Sciatic nerve (tissue), 2 donors: ENCODE measurements around the gene PDGFA. TPM values are rescaled to one million over a fixed set of nuclear protein-coding genes. Genes with fewer than 3 reads are reported as not detected.

Experiments used
- ATAC-seq: fragments of 200-7000 bp; cut with Tn5 transposase; one replicate; pipeline ENCODE4 v1.9.1; 2020; ENCODE audit warnings: mild to moderate bottlenecking, moderate library complexity
- DNase-seq: peaks from one replicate; pipeline ENCODE4 v3.0.0-alpha.2; 2020; ENCODE audit warnings: low spot score
- intact Hi-C: fragments of 100-400 bp; cut with DNase I; formaldehyde crosslinking; loops from one replicate; pipeline ENCODE4 v1.14.2; 2022
- total RNA-seq: library from RNA; stranded (reverse); fragmentation: NEBNext Ultra II Directional; extraction: Animal tissue kit (Norgen Biotek cat#: 25700); gene quantifications from one replicate; pipeline ENCODE4 v1.2.1, GENCODE V29; 2021
- donor health status: DM: no; HTN: no; CAD: no.
- donor health status: DM: no; HTN: no; CAD: no.

The PDGFA gene
- total RNA-seq, 1 donor from 2014 or later: 36.5 TPM

DNA sequence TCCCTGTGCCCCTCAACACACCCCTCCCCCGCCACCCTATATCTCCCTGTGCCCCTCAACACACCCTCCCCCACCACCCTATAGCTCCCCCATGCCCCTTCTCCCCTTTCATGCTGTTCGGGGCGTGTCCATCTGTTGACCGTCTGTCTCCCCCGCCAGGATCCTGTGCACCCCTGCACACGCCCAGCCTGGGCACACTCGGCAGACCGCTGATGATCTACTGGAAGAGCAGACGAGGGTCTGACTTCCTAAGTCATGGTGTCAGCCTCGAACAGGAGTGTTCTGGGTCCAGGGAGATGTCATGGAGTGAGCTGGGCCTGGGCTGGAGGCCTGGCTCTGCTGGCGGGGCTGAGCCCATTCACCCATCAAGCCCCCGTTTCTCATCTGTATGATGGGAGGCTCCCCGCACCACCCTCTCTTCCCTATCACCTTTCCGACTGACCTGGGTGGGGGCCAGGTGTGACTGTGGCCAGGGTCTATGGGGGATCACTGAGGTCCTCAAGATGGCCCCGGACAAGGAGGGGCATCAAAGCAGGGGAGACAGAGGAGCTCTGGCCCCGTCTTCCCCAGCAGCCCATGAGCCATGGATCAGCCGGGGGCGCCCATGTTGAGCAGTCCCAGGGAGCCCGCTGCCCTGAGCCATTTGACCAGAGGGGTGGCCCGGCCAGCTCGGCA lies 48.3 kb downstream of the PDGFA start:
- intact Hi-C loops: loop anchor here (5.0 kb wide), 1 partner anchor 1581 kb away; no protein-coding TSS in a partner anchor
- ATAC-seq (peak; percentile 16), DNase-seq (peak; percentile 47)

DNA sequence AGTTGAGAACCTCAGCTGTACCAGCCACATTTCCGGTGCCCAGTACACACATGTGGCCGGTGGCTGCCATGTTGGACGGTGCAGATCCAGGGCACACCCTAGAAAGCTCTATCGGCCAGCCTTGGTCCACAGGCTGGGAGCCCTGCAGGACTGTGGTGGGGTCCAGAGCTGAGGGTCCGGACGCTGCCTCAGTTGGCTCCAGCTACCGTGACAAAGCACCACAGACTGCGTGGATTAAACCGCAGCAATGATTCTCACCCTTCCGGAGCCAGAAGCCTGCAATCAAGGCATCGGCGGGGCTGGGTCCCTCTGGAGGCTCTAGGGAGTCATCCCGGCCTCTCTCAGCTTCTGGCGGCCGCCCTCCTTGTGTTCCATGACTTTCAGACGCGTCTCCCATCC lies 50.1 kb downstream of the PDGFA start:
- DNase-seq (peak; percentile 36), ATAC-seq (no peak)
- intact Hi-C loops: no loop called here

DNA sequence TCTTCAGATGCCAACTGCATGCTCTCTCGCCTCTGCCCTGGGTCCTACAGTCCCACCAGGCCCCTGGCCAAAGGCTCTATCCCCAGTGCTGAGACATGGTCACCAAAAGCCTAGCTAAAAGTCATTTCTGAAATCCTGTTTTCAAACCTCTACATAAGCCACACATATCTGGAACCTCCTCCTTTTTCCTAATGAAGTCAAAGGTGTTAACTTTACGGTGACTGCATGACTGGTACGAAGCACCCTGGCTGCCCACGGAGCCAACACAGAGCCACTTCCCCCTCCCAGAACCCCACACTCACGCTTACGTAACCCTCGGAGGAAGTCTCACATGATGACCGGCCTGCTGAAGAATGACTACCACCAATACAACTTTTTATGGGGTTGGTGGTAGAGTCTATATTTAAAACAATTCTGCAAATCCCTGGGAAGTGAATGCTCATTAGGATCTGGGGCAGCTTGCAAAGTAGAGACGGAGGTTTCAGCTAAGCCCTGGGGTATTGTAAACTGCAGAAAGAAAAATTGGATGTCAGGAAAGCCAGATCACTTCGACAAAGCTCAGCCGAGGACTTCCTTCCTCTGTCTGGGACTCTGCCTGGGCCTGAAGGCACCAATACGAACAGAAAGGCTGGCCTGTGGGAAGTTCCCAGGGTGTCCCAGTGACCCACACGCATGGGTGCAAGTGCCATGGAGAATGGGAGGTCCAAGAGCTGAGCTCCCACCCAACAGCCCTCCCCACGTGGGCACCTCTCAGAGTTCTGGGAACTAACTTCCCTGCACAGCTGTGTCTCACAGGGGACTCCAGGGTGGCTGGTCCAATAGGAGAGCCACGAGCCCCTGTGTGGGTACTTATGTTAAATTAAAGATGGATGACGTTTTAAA lies 50.7 kb downstream of the PDGFA start:
- intact Hi-C loops: no loop called here
- no peak for DNase-seq
- ATAC-seq: no peak

DNA sequence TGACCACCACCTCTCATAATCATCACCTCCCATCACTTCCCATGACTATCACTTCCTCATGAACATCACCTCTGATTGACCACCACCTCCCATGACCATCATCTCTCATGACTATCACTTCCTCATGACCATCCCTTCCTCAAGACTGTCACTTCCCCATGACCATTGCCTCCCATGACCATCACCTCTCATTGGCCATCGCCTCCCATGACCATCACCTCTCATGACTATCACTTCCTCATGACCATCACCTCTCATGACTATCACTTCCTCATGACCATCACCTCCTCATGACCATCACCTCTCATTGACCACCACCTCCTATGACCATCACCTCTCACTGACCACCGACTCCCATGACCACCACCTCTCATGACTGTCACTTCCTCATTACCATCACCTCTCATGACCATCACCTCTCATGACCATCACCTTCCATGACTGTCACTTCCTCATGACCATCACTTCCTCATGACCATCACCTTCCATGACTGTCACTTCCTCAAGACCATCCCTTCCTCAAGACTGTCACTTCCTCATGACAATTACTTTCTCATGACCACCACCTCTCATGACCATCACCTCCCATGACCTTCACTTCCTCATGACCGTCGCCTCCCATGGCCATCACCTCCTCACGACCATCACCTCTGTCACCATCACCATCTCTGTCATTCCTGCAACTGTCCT lies 51.6 kb downstream of the PDGFA start:
- DNase-seq: peak; percentile 26
- intact Hi-C loops: no loop called here
- ATAC-seq: no peak

DNA sequence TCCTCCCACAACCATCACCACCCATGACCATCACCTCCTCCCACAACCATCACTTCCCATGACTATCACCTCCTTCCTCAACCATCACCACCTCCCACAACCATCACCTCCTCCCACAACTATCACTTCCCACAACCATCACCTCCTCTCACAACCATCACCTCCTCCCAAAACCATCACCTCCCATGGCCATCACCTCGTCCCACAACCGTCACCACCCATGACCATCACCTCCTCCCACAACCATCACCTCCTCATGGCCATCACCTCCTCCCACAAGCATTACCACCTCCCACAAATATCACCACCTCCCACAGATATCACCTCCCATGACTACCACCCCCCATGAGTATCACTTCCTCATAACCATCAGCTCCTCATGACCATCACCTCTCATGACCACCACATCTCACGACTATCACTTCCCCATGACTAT lies 52.2 kb downstream of the PDGFA start:
- ATAC-seq (no peak), DNase-seq (peak; percentile 38)
- intact Hi-C loops: no loop called here

DNA sequence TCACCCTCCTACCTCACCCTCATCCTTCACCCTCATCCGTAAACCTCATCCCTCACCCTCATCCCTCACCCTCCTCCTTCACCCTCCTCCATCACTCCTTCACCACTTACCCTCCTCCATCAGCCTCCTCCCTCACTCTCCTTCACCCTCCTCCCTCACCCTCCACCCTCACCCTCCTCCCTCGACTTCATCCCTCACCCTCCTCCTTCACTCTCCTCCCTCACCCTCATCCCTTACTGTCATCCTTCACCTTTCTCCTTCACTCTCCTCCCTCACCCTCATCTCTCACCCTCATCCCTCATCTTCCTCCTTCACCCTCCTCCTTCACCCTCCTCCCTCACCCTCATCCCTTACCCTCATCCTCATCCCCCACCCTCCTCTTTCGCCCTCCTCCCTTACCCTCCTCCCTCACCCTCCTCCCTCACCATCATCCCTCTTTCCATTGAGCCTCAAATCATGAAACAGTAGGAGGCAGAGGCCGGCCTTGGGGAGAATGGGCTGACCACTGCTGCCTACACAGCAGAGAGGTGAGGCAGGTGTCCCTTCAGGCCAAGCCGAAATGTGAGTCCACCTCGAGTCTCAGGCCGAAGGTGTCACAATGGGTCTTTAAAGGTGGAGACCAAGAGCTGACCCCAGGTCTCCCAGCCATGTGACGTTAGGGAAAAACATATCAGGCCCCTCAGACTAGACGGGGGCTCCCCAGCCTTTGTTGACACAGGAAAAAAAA lies 53.0 kb downstream of the PDGFA start:
- no peak for ATAC-seq
- intact Hi-C loops: no loop called here
- DNase-seq: peak; percentile 48

DNA sequence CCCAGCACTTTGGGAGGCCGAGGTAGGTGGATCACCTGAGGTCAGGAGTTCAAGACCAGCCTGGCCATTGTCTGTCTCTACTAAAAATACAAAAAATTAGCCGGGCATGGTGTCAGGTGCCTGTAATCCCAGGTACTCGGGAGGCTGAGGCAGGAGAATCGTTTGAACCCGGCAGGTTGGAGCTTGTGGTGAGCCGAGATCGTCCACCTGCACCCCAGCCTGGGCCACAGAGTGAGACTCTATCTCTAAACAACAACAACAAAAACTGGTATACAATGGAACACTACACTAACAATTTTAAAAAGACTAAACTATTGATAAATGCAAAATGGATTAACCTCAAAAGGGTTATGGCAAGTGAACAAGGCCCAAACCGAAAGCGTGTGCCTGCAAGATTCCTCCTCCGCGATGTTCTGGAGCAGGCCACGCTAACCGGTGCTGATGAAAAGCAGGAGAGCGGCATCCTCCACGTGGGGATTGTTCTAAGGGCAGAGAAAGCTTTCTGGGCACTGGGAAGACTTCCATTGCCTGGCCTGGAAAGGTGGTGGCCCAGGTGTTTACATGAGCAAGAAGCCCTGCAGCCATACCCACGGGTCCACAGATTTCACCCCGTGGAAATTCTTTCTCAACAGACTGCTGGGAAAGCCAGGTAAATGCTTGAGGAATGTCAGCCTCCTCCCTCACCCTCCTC lies 53.8 kb downstream of the PDGFA start:
- no peak for ATAC-seq
- DNase-seq: peak; percentile 34
- intact Hi-C loops: no loop called here

DNA sequence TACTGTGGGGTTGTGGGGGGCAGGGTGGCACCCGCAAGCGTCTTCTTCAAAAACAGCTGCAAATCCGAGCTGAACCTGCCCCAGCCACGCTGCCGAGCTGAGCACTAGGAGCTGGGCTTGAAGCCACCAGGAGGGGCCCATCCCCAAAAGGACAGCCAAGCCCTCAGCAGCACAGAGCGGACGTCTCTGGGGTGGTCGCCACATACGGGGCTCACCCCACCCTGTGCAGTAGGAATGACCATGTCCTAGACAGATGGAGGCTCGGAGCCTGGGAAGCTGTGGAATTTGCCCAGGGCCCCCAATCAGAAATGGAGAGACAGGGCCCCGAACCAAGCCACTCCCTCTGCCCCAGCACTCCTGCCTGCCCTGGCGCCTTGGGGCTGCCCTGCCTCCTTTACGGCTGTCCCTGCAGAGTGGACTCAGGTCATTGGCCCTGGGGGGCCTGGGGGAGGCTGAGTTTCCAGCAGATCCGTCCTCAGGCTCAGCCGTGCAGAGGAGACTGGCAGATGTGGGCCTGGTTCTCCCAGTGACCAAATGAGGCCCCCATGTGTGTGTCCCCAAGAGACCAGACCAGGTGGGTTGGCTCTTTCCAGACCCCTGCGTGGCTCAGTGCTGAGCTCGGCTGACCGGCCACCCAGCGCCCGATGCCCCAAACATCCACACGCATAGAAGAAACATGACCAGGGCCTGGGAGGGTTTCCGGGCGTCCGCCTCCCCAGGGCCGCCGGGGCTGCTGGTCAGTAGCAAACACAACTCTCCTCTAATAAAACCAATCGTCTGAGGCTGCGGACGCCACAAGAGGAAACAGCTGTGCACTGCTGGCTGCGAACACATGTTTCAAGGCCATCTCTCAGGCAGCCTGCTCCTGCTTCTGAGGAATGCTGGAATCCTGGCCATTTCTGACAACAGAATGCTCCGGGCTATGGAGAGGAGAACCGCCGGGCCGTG lies 54.9 kb downstream of the PDGFA start:
- intact Hi-C loops: no loop called here
- DNase-seq: peak; percentile 63
- ATAC-seq: peak; percentile 27

DNA sequence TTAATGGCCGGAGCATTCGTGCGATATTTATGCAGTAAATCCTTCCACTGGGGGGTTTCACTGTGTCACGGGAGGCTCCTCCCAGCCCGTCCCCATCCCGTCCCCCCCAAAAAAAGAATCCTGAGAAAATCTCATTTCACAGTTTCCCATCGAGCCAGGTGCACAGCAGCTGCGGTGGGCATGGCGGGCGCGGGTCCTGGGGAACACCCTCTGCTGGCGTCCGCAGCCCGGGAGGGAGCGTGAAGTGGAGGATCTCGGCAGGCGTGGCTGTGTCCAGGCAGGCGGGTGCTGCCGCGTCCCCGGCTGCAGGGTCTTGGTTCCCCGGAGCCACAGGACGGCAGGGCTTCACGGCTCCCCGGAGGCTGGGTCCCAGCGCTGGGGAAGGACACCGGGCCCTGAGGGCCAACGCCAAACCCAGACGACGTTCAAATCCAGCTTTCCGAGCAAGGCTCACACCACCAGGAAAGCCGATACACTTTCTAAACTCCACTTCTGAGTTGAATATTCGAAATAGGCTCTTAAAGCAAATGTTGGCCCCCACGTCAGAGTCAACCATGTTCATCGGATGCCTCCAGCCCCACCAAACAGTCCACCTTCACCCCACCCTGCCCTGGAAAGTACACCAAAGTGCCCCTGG lies 55.7 kb downstream of the PDGFA start:
- intact Hi-C loops: no loop called here
- ATAC-seq: no peak
- peak; percentile 53 for DNase-seq

DNA sequence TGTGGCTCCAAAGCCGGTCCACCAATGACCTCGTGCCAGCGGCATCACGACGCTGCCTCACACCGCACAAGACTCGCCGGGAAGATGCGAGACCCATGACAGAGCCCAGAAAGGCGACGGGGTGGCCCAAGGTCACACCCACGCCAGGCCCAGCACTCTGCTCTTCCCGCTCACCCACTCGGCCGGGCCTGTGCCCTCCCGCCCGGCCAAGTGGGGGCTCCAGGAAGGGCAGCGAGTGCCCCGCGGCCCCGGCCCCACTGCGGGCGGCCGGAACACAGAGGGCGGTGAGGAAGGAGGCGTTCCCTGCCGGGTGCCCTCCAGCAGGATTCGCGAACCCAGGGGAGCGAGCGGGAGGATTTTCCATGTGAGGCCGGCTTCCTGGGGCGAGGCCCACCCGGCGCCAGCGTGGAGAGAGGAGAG lies 56.3 kb downstream of the PDGFA start:
- ATAC-seq (no peak), DNase-seq (peak; percentile 36)
- intact Hi-C loops: no loop called here

DNA sequence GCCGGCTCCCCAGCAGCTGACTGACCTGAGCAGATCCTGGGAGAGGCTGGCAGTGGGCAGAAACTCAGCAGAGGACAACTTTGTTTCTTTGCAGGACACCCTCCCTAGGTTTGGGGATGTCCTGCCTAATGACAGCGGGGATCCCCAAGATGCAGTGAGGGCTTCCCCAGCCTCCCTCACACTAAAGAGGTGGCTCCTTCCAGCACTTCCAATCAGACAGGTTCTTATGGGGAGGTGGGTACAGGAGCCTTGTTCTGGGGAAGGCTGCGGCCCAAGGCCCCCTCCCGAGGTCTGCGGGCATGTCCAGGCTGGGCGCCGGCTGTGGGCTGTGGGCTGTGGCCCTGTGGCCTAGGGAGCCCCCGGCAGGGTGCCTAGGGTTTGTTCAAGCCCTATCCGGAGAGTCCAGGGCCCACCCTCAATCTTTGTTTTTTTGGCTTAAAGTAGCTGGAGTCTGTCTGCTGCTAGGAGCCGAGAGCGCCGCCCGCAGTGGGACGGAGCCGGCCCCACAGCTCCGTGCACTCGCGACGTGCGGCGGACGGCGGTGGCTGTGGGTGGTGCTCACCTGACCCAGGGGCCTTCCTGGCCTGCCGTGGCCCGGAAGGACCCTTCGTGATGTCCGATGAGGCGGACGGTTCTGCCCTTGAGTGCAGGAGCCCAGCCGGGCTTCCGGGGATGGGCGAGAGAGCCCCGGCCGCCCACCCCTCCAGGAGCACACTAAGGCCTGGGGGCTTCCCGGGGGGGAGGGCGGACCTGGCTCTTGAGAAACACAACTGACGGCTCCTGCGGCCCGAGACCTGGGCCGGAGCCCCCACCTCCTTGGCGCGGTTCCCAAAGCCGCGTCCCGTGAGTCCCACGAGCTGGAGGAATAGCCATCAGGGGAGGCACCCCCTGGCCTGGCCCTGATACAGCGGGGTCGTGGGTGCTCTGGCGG lies 57.2 kb downstream of the PDGFA start:
- DNase-seq: no peak
- intact Hi-C loops: no loop called here
- ATAC-seq: no peak

DNA sequence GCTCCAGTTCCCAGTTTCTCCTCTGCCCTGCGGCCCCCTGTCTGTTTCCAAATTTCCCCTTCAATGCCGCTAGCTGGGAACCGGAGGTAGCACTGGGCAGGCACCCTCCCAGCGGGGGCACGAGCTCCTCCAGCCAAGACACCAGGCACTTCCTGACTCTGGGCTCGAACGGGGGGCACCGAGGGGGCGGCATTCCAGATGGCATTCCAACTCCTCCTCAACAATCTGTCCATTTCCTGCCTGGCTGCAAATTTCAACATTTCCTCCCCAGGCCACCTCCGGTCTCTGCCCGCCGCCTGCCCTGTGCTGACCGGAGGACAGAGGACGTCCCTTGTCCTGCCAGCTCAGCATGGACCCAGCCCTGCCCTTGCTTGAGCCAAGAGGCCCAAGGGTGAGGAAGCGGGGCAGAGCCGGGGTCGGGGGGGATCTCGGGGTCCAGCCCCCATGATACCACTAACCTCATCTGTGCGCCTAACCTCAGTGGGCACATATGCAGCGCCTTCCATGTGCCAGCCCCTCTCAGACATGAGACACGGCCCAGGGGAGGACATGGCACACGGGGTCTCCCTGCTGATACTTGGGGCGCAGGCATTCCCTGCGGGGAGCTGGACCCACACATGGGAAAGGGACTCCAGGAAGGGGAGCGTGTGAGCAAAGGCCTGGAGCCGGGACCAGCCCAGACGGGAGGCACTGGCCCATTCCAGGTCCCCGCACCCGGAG lies 58.0 kb downstream of the PDGFA start:
- DNase-seq (no peak), ATAC-seq (peak; percentile 25)
- intact Hi-C loops: no loop called here

DNA sequence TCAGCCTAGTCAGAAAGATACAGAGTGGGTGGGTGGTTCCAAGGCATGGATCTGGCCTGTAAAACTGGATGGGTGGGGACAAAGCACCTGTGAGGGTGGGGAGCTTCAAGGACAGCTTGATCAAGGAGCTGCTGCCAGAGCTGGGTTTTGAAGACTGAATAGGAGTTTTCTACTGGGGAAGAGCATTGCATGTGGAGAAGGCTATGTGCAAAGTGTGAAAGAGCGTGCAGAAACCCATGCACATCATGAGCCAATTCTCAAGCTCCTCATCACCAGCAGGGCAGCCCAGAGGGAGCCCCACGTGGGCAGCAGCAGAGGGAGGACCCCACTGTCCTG lies 58.6 kb downstream of the PDGFA start:
- intact Hi-C loops: no loop called here
- ATAC-seq (no peak), DNase-seq (no peak)

DNA sequence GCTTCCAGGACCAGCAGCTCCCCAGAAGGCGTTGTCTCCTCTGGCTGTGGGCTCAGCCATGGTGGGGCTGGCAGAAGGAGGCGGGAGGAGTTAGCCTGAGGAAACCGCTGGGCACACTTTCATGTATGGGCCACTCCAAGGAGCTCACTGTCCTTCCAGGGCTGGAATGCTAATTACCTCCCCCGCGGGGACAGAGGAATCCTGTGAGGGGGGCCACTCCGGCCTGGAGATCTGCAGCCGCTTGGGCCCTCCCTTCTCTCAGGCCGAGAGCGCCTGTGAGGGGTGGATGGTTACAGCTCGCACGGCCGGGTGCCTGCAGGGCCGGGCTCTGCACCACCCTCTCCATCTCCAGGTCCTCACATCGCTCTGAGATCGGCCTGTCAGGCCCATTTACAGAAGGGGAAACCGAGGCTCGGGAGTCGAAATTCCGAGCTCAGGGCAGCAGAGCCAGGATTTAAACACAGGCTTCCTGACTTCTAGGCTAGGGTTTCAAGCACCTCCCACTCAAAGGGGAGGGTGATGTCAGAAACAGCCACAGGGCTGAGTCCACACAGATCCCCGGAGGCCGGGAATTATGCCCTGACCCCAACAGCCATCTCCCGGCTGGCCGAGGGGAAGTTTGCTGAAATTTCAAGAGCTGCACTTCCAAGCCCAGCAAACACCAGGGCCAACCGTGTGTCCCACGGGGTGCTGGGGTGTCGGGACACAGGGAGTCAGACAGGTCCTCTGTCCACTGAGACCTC lies 59.1 kb downstream of the PDGFA start:
- intact Hi-C loops: no loop called here

More for the DNA sequence above, 59.1 kb downstream of the PDGFA start:
- DNase-seq: no peak
- peak; percentile 58 for ATAC-seq
